Sigmoid colon (tissue), 7 donors: ENCODE results near the gene ST6GALNAC1. TPM values are rescaled to one million over a fixed set of nuclear protein-coding genes. Genes with fewer than 3 reads are reported as not detected.

Experiments used
- DNase-seq: peaks from one replicate; pipeline ENCODE4 v3.0.0-alpha.2; 2019
- H3K27ac ChIP-seq, 4 donors: fragments of 200-600 bp; sonication (generic); one replicate each; pipeline ENCODE4 v1.5.1; 2016 to 2019; ENCODE audit warnings: mild to moderate bottlenecking in 1 of 4
- H3K27me3 ChIP-seq, 3 donors: fragments of 200-600 bp; sonication (generic); one replicate each; pipeline ENCODE4 v1.5.1; 2019; ENCODE audit warnings: mild to moderate bottlenecking in 1 of 3
- H3K36me3 ChIP-seq, 4 donors: fragments of 200-600 bp; sonication (generic); one replicate each; pipeline ENCODE4 v1.5.1; 2016 to 2019
- H3K4me1 ChIP-seq, 4 donors: fragments of 200-600 bp; sonication (generic); one replicate each; pipeline ENCODE4 v1.5.1; 2017 to 2019
- H3K4me3 ChIP-seq, 4 donors: fragments of 200-600 bp; sonication (generic); one replicate each; pipeline ENCODE4 v1.5.1; 2017 to 2019; ENCODE audit warnings: mild to moderate bottlenecking in 2 of 4, moderate library complexity in 1 of 4
- H3K9me3 ChIP-seq, 4 donors: fragments of 200-600 bp in 3 of 4; sonication (generic) in 3 of 4; one replicate each; pipeline versions ENCODE4 v1.5.1 to v1.6.1; 2013 to 2019
- EP300 ChIP-seq, 4 donors: sonication (generic); formaldehyde crosslinking; IDR thresholded peaks; one replicate each; pipeline ENCODE4 v1.6.1; 2017; ENCODE audit warnings: antibody characterized with exemption in 4 of 4
- POLR2A ChIP-seq, 2 donors: fragments of 450-650 bp; IDR thresholded peaks; one replicate each; pipeline ENCODE4 v1.6.1; 2016; ENCODE audit warnings: antibody characterized with exemption in 2 of 2, mild to moderate bottlenecking in 2 of 2, moderate library complexity in 2 of 2
- POLR2AphosphoS5 ChIP-seq, 4 donors: sonication (generic); formaldehyde crosslinking; IDR thresholded peaks; one replicate each; pipeline ENCODE4 v1.6.1; 2017; ENCODE audit warnings: antibody characterized with exemption in 4 of 4
- WGBS, 2 donors: extraction: QIAGEN DNeasy Blood & Tissue Kit; methylation state at CpG; one replicate each; pipeline ENCODE4 v1.1.7; 2013; 5-methylcytosine and 5-hydroxymethylcytosine counted together
- intact Hi-C: fragments of 100-400 bp; cut with DNase I; formaldehyde crosslinking; loops from one replicate; pipeline ENCODE4 v1.15.1; 2023
- polyA plus RNA-seq, 3 donors: library from polyadenylated mRNA; stranded (reverse); fragments of 200-250 nt; gene quantifications; one replicate each; pipeline ENCODE4 v1.2.3, GENCODE V29; 2013
- total RNA-seq, 4 donors: library from RNA; depleted of rRNA; stranded (reverse); fragments of >200 nt; gene quantifications; one replicate each; pipeline ENCODE4 v1.1.0, GENCODE V29; 2016
- TF ChIP-seq, protein P1 (sequence below), 4 experiments: fragments of 450-650 bp in 3 of 4; fragments of 200-600 bp in 1 of 4; IDR thresholded peaks; one replicate each; pipeline ENCODE4 v1.5.1; 2016 to 2019; ENCODE audit warnings: antibody characterized with exemption in 4 of 4, mild to moderate bottlenecking in 3 of 4, moderate library complexity in 2 of 4
- donor health status: healthy with polysubstance abuse.
- donor health status: Bipolar disorder and iron deficiency.
- donor health status: healthy.

Gene ST6GALNAC1
- total and polyA plus RNA-seq, 7 donors: 0.81 to 146 (median 4.6) TPM

DNA sequence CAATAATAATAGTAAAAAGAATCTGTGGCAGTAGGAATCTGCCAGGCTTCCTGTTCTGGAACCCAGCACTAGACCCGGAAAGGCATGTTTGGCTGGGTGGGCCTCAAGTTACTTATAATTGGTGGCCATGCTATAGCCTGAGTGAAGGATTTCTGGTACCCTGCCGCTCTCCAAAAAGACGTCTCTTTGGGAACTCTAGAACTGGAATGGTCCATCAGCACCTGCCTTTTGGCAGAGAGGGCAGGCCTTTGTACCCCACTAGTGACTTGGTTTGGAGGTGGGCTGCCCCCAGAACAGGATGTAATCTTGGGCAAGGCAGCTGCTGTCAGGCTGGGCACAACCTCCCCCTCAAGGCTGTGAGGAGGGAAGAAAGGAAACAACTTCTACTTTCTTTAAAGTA is 29.3 kb upstream of the ST6GALNAC1 start:
- intact Hi-C loops: loop anchor here (5.0 kb wide), 2 partner anchors 39 to 116 kb away; partner anchors contain the start of gene MXRA7
- 58 to 83% methylated on average over 3 of the region's 3 CpGs for WGBS, 2 donors
- H3K36me3 ChIP-seq: peaks cover 7 to 25% (median 12%) of the 10 kb centered on the region in 4 donors
- H3K27ac ChIP-seq: peak overlapping the region; percentile 3 to 90 (median 84)
- TF ChIP-seq, protein P1, sequence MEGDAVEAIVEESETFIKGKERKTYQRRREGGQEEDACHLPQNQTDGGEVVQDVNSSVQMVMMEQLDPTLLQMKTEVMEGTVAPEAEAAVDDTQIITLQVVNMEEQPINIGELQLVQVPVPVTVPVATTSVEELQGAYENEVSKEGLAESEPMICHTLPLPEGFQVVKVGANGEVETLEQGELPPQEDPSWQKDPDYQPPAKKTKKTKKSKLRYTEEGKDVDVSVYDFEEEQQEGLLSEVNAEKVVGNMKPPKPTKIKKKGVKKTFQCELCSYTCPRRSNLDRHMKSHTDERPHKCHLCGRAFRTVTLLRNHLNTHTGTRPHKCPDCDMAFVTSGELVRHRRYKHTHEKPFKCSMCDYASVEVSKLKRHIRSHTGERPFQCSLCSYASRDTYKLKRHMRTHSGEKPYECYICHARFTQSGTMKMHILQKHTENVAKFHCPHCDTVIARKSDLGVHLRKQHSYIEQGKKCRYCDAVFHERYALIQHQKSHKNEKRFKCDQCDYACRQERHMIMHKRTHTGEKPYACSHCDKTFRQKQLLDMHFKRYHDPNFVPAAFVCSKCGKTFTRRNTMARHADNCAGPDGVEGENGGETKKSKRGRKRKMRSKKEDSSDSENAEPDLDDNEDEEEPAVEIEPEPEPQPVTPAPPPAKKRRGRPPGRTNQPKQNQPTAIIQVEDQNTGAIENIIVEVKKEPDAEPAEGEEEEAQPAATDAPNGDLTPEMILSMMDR (IDR thresholded peaks at IDR 0.05): no peak
- no peak for TF ChIP-seq EP300 (IDR thresholded peaks at IDR 0.05)
- TF ChIP-seq POLR2A (IDR thresholded peaks at IDR 0.05): no peak
- TF ChIP-seq POLR2AphosphoS5 (IDR thresholded peaks at IDR 0.05): no peak
- H3K9me3 ChIP-seq: no peaks in the 10 kb centered on the region
- H3K4me1 ChIP-seq: peaks cover 0 to 16% (median 10%) of the 10 kb centered on the region in 4 donors
- no peaks in the 10 kb centered on the region for H3K27me3 ChIP-seq
- no peak for DNase-seq
- no peak overlapping the region for H3K4me3 ChIP-seq

DNA sequence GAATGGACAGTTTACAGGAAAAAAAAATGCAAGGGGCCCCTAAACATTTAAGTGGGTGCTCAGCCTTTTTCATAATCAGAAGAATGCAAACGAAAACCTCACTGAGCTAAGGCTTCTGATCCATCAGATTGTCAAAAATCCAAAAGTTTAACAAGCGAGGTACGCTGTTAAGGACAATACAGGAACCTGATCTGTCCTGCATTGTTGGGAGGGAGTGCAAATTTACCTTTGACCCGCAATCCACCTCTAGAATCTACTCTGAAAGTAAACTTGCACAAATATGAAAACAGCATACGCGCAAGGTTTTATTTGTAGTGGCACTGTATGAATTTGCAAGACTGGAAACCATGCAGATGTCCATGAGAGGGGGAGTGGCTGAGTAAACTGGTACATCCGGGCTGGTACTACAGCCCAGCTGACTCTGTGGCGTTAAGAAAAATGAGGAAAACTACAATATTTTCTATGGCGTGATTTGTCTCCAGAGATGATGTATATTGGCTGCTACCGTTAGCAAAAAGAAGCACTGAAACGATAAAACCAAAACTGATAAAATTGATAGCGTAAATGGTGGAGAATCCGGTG is 28.8 kb upstream of the ST6GALNAC1 start:
- H3K4me3 ChIP-seq: peak overlapping the region; percentile 41 to 65 (median 59)
- no peak for TF ChIP-seq EP300 (IDR thresholded peaks at IDR 0.05)
- peaks cover 0 to 16% (median 10%) of the 10 kb centered on the region in 4 donors for H3K4me1 ChIP-seq
- no peaks in the 10 kb centered on the region for H3K9me3 ChIP-seq
- DNase-seq: no peak
- WGBS, 2 donors: 13 to 42% methylated on average over 13 of the region's 13 CpGs
- intact Hi-C loops: loop anchor here (5.0 kb wide), 2 partner anchors 40 to 115 kb away; partner anchors contain the start of gene MXRA7
- H3K36me3 ChIP-seq: peaks cover 3 to 19% (median 9%) of the 10 kb centered on the region in 4 donors
- peak overlapping the region; percentile 81 to 90 (median 86) for H3K27ac ChIP-seq
- H3K27me3 ChIP-seq: no peaks in the 10 kb centered on the region

DNA sequence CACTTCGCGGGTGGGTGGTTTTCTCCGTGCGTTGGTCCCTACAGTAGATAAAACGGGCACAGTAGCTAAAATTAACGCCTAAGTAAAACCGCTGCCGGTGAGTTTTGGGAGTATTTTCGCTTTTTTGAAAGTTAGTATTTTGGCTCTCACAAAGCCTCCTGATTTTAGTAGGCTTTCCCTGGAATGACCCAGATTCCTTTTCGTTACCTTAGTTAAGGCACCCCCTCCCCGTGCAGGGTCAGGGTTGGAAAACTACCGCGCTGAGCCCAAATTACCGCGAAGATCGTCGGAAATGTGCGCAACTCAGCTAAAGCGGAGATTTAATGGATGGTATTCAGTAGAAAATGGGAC is 28.3 kb upstream of the ST6GALNAC1 start:
- Histone ChIP-seq H3K9me3 (no peaks in the 10 kb centered on the region), H3K4me3 (peak overlapping the region; percentile 41 to 65 (median 59)), H3K27ac (peak overlapping the region; percentile 81 to 90 (median 86)), H3K27me3 (no peaks in the 10 kb centered on the region), H3K36me3 (peaks cover 0 to 15% (median 7%) of the 10 kb centered on the region in 4 donors), H3K4me1 (peaks cover 0 to 16% (median 10%) of the 10 kb centered on the region in 4 donors)
- WGBS, 2 donors: 0% methylated on average over 19 of the region's 19 CpGs
- intact Hi-C loops: loop anchor here (5.0 kb wide), 2 partner anchors 40 to 115 kb away; partner anchors contain the start of gene MXRA7
- TF ChIP-seq POLR2AphosphoS5 (IDR thresholded peaks at IDR 0.05) (peak in 1 of 4 donors; percentile 64), EP300 (IDR thresholded peaks at IDR 0.05) (no peak), POLR2A (IDR thresholded peaks at IDR 0.05) (peak; percentile 39 to 58)
- TF ChIP-seq, protein P1 (IDR thresholded peaks at IDR 0.05): peak in 3 of 4 experiments; percentile 11 to 26 (median 19)
- DNase-seq: no peak

DNA sequence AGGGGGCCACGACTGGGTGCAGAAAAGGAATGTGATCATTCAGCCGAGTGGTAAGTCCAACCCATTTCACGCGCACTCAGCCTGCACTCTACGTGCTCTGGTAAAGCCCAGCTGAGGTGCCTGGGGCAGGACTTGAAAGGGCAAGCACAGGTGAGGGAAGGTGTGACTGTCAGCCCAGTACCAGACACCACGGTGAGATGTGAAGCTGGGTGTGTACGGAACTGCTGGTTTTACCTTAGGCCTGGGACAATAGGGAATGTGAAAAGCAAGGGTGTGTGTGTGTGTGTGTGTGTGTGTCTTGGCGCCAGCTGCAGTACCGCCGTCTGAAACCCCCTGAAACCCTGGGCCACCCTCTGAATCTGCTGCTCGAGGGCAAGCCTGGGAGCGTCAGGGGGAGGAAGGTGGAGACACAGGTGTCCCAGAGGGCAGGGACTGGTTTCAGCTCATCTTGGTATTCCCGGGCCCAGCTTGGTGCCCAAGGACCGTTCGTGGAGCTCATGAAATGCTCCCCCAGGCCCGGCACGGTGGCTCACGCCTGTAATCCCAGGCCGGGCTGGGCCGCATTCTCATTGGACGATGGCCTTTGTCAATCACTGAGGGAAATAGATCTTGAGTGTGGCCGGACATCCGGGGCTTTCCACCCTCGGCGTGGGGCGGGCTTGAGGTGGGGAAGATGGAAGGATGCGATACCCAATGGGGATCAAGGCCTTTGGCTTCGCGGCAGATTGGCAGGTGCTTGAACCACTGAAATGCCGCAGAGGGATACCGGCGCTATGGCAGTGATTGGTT is 27.8 kb upstream of the ST6GALNAC1 start:
- H3K27ac ChIP-seq: peak overlapping the region; percentile 81 to 90 (median 86)
- intact Hi-C loops: loop anchor here (5.0 kb wide), 2 partner anchors 41 to 114 kb away; partner anchors contain the start of gene MXRA7
- peaks cover 0 to 9% (median 5%) of the 10 kb centered on the region in 4 donors for H3K36me3 ChIP-seq
- 5 to 16% methylated on average over 32 of the region's 32 CpGs for WGBS, 2 donors
- peaks cover 0 to 16% (median 10%) of the 10 kb centered on the region in 4 donors for H3K4me1 ChIP-seq
- DNase-seq: peak; percentile 100
- peak overlapping the region; percentile 41 to 65 (median 59) for H3K4me3 ChIP-seq
- TF ChIP-seq, protein P1 (IDR thresholded peaks at IDR 0.05): no peak
- TF ChIP-seq POLR2AphosphoS5 (IDR thresholded peaks at IDR 0.05): peak; percentile 30 to 86 (median 78)
- no peaks in the 10 kb centered on the region for H3K27me3 ChIP-seq
- no peaks in the 10 kb centered on the region for H3K9me3 ChIP-seq

DNA sequence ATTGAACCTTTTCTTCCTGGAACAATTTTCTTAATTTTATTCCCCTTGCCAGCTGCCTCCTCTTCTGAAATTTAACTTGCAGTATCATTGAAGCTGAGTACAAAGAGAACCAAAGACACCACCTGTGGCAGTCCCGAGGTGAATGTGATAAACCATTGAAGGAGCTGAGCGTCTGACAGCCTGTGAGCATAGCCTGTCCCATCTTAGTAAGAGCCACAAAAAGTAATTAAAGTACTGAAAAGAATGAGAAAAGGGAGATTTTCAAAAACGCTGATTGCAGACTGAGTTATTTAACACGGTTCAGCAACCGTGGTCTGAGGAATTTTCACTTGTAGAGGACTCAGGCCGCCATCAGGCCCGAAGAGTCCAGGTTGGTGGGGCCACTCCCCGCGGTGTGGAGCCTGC is 27.2 kb upstream of the ST6GALNAC1 start:
- intact Hi-C loops: loop anchor here (5.0 kb wide), 2 partner anchors 42 to 113 kb away; partner anchors contain the start of gene MXRA7
- H3K36me3 ChIP-seq: peaks cover 0 to 3% (median 2%) of the 10 kb centered on the region in 4 donors
- H3K4me3 ChIP-seq: peak overlapping the region in 1 of 4 donors; percentile 65
- TF ChIP-seq EP300 (IDR thresholded peaks at IDR 0.05) (no peak), POLR2A (IDR thresholded peaks at IDR 0.05) (no peak), POLR2AphosphoS5 (IDR thresholded peaks at IDR 0.05) (no peak)
- TF ChIP-seq, protein P1 (IDR thresholded peaks at IDR 0.05): no peak
- 13 to 56% methylated on average over 9 of the region's 9 CpGs for WGBS, 2 donors
- H3K9me3 ChIP-seq: no peaks in the 10 kb centered on the region
- no peak for DNase-seq
- H3K27ac ChIP-seq: peak overlapping the region; percentile 81 to 90 (median 86)
- peaks cover 0 to 16% (median 10%) of the 10 kb centered on the region in 4 donors for H3K4me1 ChIP-seq
- H3K27me3 ChIP-seq: no peaks in the 10 kb centered on the region
